Glutamatergic neuron (in vitro differentiated cells): ENCODE measurements around the gene AGPAT4. TPM values are rescaled to one million over a fixed set of nuclear protein-coding genes. Genes with fewer than 3 reads are reported as not detected.

ENCODE experiments used
- DNase-seq: peaks from one replicate; pipeline ENCODE4 v3.0.0; 2022
- H3K27ac Mint-ChIP-seq: one replicate; pipeline ENCODE4 v1.8.0; 2020; ENCODE audit warnings: mild to moderate bottlenecking, mixed read lengths, inconsistent platforms; ENCODE audit not compliant: unreplicated experiment
- H3K27me3 Mint-ChIP-seq: one replicate; pipeline ENCODE4 v1.8.0; 2020; ENCODE audit warnings: mild to moderate bottlenecking, moderate library complexity, mixed read lengths, inconsistent platforms; ENCODE audit not compliant: unreplicated experiment
- H3K36me3 Mint-ChIP-seq: one replicate; pipeline ENCODE4 v1.8.0; 2020; ENCODE audit warnings: mild to moderate bottlenecking, mixed read lengths, inconsistent platforms; ENCODE audit not compliant: unreplicated experiment
- H3K4me1 Mint-ChIP-seq: one replicate; pipeline ENCODE4 v1.8.0; 2020; ENCODE audit warnings: mild to moderate bottlenecking, low read depth, mixed read lengths, inconsistent platforms; ENCODE audit not compliant: unreplicated experiment
- H3K4me3 Mint-ChIP-seq: one replicate; pipeline ENCODE4 v1.8.0; 2020; ENCODE audit warnings: mild to moderate bottlenecking, mixed read lengths, inconsistent platforms; ENCODE audit not compliant: unreplicated experiment
- H3K9me3 Mint-ChIP-seq: one replicate; pipeline ENCODE4 v1.8.0; 2020; ENCODE audit warnings: mild to moderate bottlenecking, moderate library complexity, mixed read lengths, inconsistent platforms; ENCODE audit not compliant: unreplicated experiment
- total RNA-seq: library from RNA; stranded (reverse); fragmentation: NEBNext Ultra II Directional; extraction: Animal tissue kit (Norgen Biotek cat#: 25700); gene quantifications from one replicate; pipeline ENCODE4 v1.2.1, GENCODE V29; 2021; ENCODE audit not compliant: unreplicated experiment
- TF ChIP-seq, protein P1 (sequence below): fragments of 200-600 bp; sonication (generic); IDR thresholded peaks from one replicate; pipeline ENCODE4 v1.5.0; 2021; ENCODE audit not compliant: partially characterized antibody, unreplicated experiment

The AGPAT4 gene
- total RNA-seq, 1 donor from 2014 or later, result 90.2 TPM

DNA sequence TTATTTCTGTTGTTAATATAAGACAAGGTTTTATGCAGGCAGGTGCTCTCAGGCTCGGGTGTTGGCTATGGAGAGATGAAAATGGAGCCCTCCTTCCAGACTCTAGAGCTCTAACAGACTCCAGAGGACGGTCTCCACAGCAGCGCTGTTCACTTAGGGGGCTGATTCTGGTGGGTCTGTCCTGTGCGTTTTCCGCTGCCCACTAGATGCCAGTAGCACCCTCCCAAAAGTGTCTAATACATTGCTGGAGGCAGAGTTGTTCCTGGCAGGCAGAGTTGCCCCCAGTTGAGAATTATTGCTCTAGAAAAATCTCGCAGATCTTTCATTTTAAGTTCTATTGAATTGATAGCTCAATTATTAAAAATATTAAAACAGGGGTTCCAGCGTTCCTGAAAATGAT is 172.3 kb downstream of the AGPAT4 start:
- Mint-ChIP-seq H3K4me1 (no peaks in the 10 kb centered on the region), H3K9me3 (peaks cover 3% of the 10 kb centered on the region), H3K27me3 (no peaks in the 10 kb centered on the region), H3K27ac (no peak overlapping the region), H3K4me3 (no peak overlapping the region), H3K36me3 (peaks cover 8% of the 10 kb centered on the region)
- peak; percentile 46 for DNase-seq
- TF ChIP-seq, protein P1, sequence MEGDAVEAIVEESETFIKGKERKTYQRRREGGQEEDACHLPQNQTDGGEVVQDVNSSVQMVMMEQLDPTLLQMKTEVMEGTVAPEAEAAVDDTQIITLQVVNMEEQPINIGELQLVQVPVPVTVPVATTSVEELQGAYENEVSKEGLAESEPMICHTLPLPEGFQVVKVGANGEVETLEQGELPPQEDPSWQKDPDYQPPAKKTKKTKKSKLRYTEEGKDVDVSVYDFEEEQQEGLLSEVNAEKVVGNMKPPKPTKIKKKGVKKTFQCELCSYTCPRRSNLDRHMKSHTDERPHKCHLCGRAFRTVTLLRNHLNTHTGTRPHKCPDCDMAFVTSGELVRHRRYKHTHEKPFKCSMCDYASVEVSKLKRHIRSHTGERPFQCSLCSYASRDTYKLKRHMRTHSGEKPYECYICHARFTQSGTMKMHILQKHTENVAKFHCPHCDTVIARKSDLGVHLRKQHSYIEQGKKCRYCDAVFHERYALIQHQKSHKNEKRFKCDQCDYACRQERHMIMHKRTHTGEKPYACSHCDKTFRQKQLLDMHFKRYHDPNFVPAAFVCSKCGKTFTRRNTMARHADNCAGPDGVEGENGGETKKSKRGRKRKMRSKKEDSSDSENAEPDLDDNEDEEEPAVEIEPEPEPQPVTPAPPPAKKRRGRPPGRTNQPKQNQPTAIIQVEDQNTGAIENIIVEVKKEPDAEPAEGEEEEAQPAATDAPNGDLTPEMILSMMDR, result no peak

DNA sequence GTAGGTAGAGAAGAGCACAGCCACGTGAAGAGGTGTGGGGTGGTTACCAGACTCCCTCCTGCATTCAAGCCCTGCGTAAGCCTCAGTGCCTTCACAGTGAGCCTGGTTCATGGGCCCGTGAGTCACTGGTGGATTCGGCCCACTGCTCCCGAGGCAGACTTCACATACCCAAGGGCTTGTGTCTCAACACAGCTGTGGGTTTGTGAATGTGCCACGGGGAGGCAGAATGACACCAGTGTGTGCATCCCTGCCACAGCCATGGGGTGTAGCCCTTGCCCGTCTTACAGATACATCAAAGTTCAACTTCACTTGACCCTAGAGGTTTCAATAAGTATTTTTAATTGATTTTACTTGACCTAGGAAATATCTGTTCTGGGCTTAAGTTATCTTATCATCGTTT is 173.8 kb downstream of the AGPAT4 start:
- Mint-ChIP-seq H3K36me3 (peaks cover 8% of the 10 kb centered on the region), H3K9me3 (peaks cover 3% of the 10 kb centered on the region), H3K27ac (no peak overlapping the region), H3K4me1 (peaks cover 5% of the 10 kb centered on the region), H3K27me3 (peaks cover under 1% of the 10 kb centered on the region), H3K4me3 (no peak overlapping the region)
- TF ChIP-seq, protein P1, result no peak
- no peak for DNase-seq

DNA sequence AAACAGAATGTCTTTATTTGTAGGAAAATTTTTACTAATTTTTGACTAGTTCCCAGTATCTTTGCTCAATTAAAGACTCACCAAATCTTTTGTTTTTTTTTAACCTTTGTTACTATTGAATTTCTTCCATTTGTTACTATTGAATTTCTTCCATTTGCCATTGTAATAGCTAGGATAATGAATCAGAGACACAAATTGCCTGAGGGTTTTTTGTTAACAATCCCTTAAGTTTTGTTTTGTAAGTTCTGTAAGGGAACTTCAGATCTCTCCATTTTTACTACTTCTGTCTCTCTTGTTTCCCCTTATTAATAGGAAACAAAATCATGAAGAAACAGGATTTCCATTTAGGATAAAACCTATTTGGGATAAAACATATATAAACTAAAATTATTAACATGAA is 177.9 kb downstream of the AGPAT4 start:
- H3K27ac Mint-ChIP-seq, result no peak overlapping the region
- no peak for DNase-seq
- peaks cover 7% of the 10 kb centered on the region for H3K4me1 Mint-ChIP-seq
- no peaks in the 10 kb centered on the region for H3K36me3 Mint-ChIP-seq
- peaks cover 2% of the 10 kb centered on the region for H3K27me3 Mint-ChIP-seq
- TF ChIP-seq, protein P1, result no peak
- no peaks in the 10 kb centered on the region for H3K9me3 Mint-ChIP-seq
- H3K4me3 Mint-ChIP-seq, result no peak overlapping the region

DNA sequence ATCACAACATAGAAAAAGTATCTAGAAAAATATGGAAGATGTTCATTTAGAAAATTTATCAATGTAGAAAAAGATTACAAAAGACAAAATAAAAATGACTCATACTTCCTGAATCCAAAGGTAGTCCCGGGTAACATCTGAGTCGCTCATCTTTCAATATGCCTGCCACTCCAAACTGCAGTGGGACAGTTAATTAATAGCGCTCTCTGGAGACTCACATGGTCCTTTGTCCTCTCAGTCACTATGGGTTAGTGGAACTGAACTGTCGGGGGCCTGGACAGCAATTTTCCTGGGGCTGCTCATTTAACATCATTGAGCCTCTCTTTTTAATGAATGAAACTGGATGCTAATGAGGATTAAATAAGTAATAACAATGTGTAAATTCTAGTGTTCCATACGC is 178.9 kb downstream of the AGPAT4 start:
- Mint-ChIP-seq H3K4me3 (no peak overlapping the region), H3K9me3 (no peaks in the 10 kb centered on the region), H3K36me3 (no peaks in the 10 kb centered on the region), H3K27me3 (peaks cover 2% of the 10 kb centered on the region), H3K27ac (peak overlapping the region; percentile 19), H3K4me1 (peaks cover 7% of the 10 kb centered on the region)
- DNase-seq, result no peak
- TF ChIP-seq, protein P1, result no peak

DNA sequence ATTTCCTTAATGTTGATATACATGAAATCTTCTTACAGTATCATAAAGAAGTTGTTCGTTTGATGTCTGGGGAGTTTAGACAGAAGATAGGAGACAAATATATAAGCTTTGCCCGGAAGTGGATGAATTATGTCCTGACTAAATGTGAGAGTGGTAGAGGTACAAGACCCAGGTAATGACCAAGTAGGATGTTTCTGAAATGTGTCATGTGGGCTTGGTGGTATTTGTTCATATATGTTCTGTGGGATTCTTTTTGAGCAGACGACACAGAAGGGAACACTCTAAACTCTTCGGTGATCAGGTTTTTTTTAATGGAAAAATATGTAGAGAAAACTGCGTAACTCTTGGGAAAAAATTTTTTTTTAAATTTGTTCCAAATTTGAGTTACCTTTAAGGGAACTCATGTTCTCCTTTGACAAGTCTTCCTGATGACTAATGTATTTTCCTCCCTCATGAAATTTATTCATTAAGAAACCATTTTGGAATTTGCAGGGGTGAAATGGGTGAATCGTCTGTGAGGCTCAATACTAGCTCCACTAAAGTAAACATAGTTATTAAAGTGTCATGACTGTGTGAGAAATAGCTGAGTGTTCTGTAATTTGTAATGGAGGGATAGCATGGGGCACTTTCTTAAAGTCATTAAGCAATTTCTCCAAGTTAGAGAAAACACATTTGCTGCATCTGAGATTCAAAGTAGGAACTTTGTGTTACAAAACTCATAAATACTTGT is 181.7 kb downstream of the AGPAT4 start:
- Mint-ChIP-seq H3K9me3 (no peaks in the 10 kb centered on the region), H3K4me3 (no peak overlapping the region), H3K27me3 (peaks cover 2% of the 10 kb centered on the region), H3K27ac (no peak overlapping the region), H3K36me3 (no peaks in the 10 kb centered on the region), H3K4me1 (peaks cover 11% of the 10 kb centered on the region)
- no peak for DNase-seq
- TF ChIP-seq, protein P1, result no peak
